Measurements from ENCODE around the gene SLC10A7.
A peak's percentile ranks its signal among the peaks of the same experiment; 100 is the strongest.

Gene SLC10A7

DNA sequence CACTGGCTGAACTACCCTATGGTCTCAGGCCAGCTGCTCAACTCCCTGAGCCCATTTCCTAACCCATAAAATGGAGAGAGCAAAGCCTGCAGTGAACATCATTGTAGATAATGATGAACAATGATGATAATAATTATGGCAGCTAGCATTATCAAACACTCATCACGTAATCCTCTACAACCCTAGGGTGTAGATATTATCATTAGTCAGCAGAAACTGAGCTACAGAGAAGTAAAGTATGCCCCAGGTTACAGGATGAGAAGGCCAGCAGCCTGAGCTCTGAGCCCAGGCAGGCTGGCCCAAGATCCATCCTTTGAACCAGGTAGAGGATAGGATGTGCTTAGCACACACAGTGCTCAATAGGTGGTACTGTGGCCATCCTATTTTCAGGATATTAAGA, 264.2 kb downstream of the SLC10A7 start:
- DNase-seq (ENCODE audit: low read depth, low spot score): no peak

DNA sequence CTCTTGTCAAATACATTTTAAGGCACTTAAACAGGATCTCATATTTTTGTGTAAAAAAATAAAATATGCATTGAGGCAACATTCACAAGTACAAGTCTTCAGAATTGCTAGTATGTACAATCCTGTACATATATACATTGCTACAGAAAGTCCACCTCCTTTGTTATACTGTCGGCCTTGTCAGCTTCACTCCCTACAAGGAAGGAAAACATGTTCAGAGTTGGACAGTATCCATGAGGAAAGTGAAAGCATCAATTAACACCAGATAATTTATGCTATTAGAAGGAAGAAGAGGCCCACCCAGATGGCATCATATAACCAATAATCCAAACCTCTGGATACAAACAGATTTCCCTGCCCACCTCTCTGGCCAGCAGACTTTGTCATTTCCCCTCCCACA, 265.4 kb downstream of the SLC10A7 start:
- DNase-seq (ENCODE audit: low read depth, low spot score): no peak

DNA sequence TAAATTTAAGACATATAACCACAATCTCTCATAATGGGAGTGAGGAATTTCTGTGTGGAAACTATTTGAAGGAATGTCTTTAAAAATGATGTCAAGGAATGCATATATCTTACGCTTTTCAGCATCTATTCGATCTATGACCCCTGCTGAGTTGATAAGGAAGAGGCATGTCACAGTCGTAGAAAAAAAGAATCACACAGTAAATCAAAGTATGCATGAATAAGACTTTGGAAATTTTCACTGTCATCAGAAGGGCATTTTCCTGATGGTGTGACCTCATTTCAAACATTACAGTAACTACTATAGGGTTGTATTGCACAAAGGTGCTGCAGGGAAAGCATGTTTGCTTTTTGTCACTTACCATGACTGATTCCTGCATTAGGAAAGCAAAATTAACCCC, 265.9 kb downstream of the SLC10A7 start:
- no peak for DNase-seq (ENCODE audit: low read depth, low spot score)

DNA sequence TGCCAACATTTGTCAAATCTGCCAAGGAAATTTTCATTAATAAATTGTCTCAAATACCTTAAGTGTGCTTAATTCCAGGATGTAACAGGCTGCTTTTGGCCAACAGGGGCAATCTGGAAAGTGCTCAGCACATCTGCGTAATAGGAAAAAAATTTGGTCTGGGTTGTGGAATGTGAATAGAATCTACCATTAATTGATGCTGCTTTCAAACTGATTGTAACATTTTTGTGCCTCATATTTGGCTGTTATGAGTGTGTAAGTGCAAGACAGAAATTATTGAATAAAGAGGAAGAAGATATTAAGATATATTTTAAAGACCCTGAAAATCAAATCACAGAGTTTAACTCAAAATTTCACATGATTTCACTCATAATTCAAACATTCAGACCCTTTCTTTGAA, 266.3 kb downstream of the SLC10A7 start:
- DNase-seq (ENCODE audit: low read depth, low spot score): no peak

DNA sequence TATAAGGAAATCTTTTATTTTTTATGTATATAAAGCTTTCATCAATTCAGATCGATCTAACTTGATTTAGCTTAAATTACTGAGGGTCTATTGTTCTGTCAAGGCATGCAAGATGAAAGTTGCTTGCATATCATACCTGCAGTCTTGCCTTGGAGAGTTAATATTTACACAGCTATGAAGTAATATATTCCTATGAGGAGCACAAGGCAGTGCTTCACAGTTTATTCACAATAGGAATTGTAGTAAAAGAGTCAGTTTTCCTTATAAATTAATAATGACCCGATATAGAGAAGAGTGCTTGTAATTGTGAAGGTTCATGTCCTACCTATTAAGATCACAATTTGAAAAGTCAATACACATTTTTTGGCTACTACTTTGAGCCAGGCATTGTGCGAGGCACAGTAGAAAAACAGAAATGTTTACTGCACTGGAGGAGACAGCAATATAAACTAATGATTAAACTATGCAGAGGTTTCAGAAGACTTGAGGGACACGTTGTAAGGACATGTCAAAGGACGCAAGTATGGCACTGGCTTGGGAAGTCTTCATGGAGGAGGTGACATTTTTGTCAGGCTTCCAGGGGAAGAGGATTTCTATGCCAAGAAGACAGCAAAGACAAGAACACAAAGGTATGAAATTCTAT, 268.6 kb downstream of the SLC10A7 start:
- no peak for DNase-seq (ENCODE audit: low read depth, low spot score)

DNA sequence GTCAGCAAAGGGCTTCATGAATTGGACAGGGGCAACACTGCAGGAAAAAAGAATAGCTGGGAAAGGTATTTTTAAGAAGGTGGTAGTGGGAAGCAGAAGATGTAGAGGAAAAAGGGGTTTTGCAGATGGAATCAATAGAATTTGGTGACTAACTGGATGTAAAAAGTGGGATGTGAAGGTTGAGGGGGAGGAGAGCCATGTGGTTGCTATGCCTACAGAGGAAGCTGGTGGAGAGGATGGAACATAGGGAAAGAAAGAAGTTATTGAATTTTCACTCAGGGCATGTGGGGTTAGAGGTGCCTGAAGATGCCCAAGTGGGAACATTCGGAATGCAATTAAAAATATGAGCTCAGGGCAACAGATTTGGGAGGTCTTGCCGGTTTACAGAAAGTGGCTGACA, 274.4 kb downstream of the SLC10A7 start:
- no peak for DNase-seq (ENCODE audit: low read depth, low spot score)

DNA sequence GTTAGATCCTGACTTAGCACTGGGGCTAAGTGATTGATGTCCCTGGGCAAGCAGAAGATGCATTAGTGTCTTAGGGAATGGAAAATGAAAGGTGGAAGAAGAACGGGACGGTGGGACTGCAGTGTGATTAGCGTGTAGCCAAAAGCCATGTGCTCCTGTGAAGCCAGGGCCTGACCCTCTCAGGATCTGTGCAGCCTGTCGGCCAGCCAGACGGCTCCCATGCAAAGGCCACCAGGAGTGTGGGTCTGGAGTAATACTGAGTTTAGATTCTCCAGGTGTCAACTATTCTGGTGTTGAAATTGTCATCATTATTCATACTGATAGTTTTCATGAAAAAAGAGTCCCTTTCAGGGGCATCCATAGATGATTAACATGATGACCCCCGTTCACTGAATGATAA, 275.4 kb downstream of the SLC10A7 start:
- DNase-seq (ENCODE audit: low read depth, low spot score): no peak

DNA sequence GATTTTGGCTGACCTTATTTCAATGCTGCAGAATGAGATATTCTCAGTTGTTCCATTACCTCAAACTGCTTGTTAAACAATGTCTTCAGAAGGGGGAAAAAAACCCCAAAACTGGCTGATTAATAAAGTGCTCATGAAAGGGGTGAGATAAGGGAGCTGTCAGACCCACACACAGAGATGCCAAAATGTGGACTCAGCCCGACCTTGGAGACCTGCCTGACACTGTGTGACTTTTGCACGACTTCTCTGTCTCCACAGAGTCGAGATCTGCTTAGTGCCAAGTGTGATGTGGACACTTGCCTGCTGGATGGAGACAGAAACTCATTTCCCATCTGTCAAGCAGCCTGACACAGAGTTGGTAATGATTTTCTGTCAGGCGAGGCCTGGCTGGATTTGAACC, 275.9 kb downstream of the SLC10A7 start:
- DNase-seq (ENCODE audit: low read depth, low spot score): no peak

DNA sequence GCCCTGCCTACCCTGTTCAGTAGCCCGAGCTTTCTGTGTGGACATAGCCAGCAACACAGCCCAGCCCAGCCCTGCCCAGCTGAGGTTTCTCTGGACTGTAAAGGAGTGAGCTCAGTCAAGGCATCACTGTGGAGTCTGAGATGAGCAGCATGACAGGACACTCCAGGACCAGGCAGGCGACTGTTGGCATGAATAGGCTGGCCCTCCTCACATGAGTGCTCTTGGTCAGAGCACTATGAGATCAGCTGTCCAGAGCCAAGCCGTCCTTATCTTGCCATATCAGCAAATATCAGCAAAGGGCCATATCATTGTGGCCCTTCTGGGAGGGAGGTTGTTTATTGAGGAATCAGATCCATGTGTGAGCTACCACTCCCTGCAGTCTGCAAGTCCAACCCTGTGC, 276.5 kb downstream of the SLC10A7 start:
- no peak for DNase-seq (ENCODE audit: low read depth, low spot score)

DNA sequence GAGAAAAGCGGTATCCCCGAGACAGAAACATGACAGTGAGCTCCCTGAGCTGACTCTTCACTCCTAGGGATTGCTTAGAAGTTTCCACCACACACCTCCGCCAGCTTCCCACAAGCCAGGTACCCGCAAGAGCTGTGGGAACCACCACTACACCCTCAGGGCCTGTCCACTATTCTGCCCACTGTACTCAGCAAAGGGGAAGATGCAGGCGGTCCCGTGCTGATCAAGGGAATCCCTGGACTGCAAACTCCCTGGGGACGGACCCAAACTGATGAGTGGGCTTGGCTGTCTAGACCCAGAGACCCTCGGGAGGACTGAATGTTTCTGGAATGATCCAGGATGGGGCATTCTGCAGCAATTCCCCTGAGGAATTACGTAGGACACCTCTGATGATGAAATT, 277.2 kb downstream of the SLC10A7 start:
- no peak for DNase-seq (ENCODE audit: low read depth, low spot score)

DNA sequence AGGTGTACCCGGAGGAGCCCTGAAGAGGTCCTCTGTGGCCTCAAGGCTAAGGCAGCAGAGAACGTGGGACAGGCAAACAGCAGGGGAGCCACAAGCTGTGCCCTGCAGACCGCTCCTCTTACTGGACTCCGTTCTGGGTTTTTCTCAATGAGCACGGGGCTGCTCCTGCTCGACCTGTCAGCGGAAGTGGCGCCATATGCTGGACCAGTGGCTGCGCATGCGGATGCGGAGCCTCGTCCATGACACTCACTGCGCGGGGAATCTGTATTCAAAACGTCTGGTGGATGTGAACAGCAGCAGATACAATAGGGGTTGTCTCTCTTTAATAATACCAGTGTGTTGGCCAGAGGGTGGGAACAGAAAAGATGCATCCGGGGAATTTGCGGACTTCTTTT, 277.9 kb downstream of the SLC10A7 start:
- DNase-seq (ENCODE audit: low read depth, low spot score): no peak

DNA sequence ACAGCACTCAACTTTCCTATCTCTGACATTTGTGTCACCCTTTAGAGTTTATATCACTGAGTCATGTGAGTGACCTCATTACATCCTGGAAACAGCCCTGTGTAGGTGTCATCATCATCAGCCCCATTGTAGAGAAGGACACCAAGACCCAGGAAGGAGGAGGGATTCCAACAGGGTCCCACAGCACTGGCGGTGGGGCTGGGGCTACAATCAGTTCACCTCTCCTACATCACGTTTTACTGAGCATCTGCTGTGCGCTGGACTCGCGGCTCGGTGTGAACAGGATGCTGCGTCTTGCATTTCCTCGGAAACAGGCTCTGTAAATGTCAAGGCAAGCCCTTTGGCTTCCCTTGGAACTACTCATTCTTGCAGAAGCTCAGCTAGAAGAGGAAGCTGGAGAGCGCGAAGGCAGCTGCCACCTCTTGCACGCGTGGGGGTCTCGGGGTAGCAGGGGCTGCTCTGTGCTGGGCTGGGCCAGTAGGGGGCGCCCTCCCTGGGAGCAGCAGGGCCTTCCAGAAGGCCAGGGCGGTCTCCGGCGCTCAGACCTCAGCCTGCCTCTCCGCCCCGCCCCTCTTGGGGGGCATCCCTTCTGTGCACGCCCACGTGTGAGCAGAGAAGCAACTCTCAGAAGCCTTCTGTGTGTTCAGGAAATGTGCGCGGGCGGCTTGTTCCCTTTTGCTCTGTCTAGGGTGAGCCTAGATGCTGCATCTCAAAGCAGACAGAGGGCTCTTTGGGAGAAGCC, 278.4 kb downstream of the SLC10A7 start:
- peak; percentile 17 for DNase-seq (ENCODE audit: low read depth, low spot score)

DNA sequence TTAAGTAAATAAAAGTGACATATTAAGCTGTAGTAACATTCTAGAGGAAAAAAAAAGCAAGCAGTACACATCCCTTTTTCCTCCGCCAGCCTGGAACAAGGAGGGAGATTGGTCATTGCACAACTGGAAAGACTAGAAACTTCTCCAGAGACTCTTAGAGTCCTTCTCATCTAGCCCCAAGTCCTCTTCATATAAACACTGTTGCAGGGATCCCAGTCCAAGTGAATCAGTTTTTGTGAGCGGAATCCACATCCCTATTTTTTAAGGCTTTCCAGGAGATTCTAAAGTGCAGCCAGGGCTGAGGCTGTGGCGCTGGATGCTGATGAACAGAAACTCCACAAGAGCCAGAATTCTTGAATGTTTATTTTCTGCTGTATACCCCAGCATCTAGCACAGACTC, 283.6 kb downstream of the SLC10A7 start:
- DNase-seq (ENCODE audit: low read depth, low spot score): no peak

DNA sequence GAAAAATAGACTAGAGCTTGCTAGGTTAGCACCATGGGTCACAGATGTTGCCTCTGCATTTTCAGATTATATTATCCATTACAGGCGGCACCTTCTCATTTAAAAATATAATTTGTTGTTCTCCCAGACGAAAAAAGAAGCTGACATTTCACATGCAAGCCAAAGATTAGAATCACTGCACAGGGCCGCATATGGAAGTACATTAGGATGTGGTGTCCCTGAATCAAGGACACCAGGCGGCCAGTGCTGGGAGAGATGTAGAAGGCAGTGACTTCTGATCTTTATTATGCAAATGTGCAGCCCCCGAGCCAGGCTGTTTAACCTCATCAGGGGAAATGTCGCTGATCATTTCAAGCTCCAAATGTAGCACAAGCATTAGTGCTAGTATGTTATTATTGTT, 284.6 kb downstream of the SLC10A7 start:
- no peak for DNase-seq (ENCODE audit: low read depth, low spot score)

DNA sequence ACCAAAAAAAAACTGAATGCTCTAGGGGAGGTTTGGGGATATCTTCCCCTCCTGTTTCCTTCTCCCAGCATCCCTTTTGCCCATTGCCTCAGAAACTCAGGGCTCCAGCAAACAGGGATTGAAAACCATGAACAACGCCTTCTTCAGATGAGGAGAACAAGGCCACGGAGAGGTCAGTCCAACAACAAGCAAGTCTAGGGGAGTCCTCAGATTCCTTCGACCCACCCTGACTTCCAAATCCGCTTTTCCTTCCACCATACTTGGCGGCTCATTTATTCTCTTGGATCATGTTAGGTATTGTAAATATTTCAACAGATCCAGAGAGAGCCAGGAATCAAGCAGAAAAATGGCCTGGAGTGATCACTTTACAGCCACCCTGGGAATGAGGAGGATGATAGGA, 285.5 kb downstream of the SLC10A7 start:
- DNase-seq (ENCODE audit: low read depth, low spot score): no peak

DNA sequence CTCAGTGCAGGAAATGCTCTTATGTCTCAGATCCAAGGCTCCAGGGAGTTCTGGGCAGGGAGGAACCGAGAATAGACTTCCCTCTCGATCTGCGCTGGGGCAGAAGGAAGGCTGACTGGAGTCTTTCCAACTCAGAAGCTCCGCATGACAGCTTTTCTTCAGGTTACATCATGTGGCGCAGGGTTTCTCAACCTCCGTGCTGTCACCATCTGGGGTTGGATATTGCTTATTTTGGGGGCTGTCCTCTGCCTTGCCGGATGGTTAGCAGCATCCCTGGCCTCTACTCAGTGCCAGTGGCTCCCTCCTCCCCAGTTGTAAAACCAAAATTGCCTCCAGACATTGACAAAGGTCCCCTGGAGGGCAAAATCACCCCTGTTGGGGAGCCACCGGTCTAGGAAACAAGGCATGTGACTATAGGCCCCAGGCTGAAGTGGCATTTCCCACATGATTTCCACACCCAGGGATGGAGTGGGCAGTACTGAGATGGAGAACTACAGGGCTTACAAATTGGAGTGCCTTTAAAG, 286.0 kb downstream of the SLC10A7 start:
- DNase-seq (ENCODE audit: low read depth, low spot score): no peak

DNA sequence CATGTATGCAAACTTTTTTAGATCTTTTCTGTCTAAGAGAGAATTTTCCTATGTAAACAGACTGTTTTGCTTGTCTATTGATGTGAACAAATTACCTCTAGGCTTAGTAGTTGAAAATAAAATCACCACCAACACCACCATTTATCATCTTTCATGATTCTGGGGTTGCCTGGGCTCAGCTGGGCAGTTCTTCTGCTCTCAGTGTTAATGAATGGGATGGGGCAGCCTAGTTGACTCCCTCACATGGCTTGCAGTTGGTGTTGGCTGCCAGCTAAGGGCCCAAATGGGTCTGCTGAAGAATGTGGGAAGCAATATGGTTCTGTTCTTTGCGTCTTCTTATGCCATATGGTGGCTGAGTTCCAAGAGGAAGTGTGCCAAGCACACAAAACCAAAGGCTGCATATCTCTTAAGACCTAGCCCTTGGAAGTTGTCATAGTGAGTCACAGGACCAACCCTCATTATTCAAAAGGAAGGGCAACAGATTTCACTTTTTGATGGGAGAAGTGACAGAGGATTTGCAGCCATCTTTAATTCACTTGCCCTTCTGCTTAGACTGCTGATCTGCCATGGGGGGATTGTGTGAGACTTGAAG, 289.5 kb downstream of the SLC10A7 start:
- DNase-seq (ENCODE audit: low read depth, low spot score): no peak

DNA sequence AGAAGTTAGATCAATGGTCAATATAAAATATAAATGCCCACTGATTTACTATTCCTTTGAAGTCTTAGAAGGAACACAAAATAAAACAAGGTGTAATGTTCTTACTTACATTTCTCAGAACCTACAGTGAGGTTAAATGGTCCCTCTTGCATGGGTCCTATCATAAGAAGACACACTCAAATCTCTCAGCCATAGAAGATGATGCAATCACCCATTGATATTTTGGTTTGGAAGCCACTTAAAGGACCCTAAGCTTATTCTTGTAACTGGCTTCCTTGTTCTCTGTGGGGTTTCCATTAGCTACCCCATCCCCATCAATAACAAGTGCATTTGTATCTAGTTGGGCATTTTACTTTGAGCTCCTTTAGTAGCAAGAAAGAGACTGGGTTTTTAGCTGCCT, 292.3 kb downstream of the SLC10A7 start:
- DNase-seq (ENCODE audit: low read depth, low spot score): no peak

DNA sequence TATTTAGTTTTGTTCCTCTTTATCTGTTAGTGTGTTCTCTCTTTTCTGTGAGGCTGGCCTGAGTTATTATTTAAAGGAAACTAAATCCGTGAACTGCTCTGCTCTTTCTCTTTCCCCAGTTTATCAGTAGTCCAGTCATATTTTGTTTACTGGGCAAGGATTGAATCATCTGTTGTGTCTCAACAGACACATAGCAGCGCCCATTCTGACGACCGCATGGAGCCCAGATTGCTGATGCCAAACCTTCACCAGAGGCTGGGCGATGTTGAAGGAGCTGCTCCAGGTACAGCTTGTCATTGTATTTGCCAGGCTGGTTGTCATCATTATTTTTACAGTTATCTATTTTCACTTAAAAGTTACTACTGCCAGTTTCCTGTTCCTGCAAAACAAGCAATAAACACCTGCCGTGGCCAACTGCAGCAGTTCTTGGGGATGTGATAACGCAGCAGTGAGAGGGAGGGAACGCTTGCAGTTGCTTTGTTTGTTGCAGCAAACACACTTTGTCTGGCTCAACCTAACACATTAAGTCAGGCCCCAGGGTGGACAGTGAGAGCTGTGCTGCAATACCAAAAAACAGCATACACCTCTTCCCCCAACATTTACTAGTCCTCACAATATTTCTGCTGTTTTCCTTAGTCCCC, 297.3 kb downstream of the SLC10A7 start:
- no peak for DNase-seq (ENCODE audit: low read depth, low spot score)

DNA sequence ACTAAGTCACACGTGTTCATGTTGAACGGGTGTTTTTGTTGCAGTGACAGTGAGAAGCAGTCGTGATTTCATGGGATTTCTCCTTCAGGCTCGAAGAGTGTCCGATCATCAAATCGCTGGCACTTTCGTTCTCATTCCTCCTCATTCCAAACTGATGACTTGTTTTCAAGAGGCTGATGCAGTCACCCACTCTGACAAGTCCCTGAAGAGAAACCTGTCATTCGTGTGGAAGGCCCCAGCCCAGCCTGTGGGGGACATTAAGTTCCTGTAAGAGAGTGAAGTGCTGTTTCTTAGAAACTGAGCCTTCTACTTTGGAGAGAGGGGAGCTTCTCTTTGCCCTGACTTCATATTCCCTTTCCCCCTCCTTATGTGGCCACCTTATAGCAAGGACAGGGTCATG, 299.4 kb downstream of the SLC10A7 start:
- no peak for DNase-seq (ENCODE audit: low read depth, low spot score)

DNA sequence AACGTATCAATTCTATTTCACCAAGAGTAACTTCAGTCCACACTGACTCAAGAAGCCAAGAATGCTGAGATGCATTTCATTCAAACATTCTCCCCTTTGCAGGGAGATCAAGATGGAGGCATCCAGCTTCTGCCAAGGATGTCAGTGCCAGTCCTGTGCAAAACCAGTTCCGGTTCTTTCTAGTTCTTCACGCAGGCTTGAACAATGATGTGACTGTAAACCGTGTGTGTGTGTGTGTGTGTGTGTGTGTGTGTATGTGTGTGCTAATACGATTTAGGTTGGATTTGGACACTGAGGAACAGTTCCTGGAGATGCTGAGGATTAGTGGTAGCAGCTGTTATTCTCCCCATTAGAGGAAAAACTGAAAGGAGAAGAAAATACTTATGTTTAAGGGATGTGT, 307.5 kb downstream of the SLC10A7 start, which contains the start of gene REELD1:
TSS of gene REELD1 (plus strand) at position 301 of the 400 bp plus-strand sequence. CDS start 2,415 bp downstream, outside the sequence.
- DNase-seq (ENCODE audit: low read depth, low spot score): no peak

DNA sequence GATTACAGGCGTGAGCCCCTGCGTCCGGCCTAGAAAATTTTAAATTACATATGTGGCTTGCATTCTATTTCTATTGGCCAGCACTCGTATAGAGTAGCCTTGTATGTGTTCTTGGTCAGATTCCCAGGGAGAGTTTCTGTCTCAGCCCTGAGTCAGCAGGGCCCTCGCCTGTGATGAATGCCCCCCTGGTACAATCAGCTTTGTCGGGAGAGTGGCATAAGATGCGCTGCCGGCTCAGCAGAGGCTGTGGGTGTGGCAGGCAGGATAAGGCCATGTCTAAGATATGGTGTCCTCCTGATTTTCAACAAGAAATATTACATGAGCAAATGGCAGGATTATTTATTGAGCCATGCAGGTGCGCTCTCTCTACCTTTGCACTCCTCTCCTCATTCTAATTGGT, 309.0 kb downstream of the SLC10A7 start:
- DNase-seq (ENCODE audit: low read depth, low spot score): no peak
